ENCODE results near the gene SYNPO2.

SYNPO2 gene

GRCh38 chr4:119034276-119035008 lies 145.8 kb downstream of the SYNPO2 start:
- no peak for DNase-seq (ENCODE audit: low read depth)
- TF ChIP-seq CTCF (IDR thresholded peaks at IDR 0.05; ENCODE audit: low read length, missing control alignments) = no peak
- no peak overlapping the region for H3K4me3 ChIP-seq (replicated peaks; ENCODE audit: low read depth, low read length)

- DNase-seq (ENCODE audit: low read depth) = no peak
- no peak overlapping the region for H3K4me3 ChIP-seq (replicated peaks; ENCODE audit: low read depth, low read length)
- TF ChIP-seq CTCF (IDR thresholded peaks at IDR 0.05; ENCODE audit: low read length, missing control alignments) = no peak
Measured at GRCh38 chr4:119035951-119036737, 147.5 kb downstream of the SYNPO2 start.

GRCh38 chr4:119037709-119038108 lies 149.1 kb downstream of the SYNPO2 start:
- no peak for TF ChIP-seq CTCF (IDR thresholded peaks at IDR 0.05; ENCODE audit: low read length, missing control alignments)
- no peak overlapping the region for H3K4me3 ChIP-seq (replicated peaks; ENCODE audit: low read depth, low read length)
- no peak for DNase-seq (ENCODE audit: low read depth)

GRCh38 chr4:119038116-119038841 lies 149.6 kb downstream of the SYNPO2 start:
- H3K4me3 ChIP-seq (replicated peaks; ENCODE audit: low read depth, low read length) = no peak overlapping the region
- TF ChIP-seq CTCF (IDR thresholded peaks at IDR 0.05; ENCODE audit: low read length, missing control alignments) = no peak
- DNase-seq (ENCODE audit: low read depth) = no peak

GRCh38 chr4:119039160-119039559 lies 150.5 kb downstream of the SYNPO2 start:
- no peak for TF ChIP-seq CTCF (IDR thresholded peaks at IDR 0.05; ENCODE audit: low read length, missing control alignments)
- no peak for DNase-seq (ENCODE audit: low read depth)
- no peak overlapping the region for H3K4me3 ChIP-seq (replicated peaks; ENCODE audit: low read depth, low read length)

GRCh38 chr4:119039779-119040178 lies 151.1 kb downstream of the SYNPO2 start:
- TF ChIP-seq CTCF (IDR thresholded peaks at IDR 0.05; ENCODE audit: low read length, missing control alignments) = no peak

More at GRCh38 chr4:119039779-119040178, 151.1 kb downstream of the SYNPO2 start:
- no peak overlapping the region for H3K4me3 ChIP-seq (replicated peaks; ENCODE audit: low read depth, low read length)
- DNase-seq (ENCODE audit: low read depth) = no peak
